CD4-positive, CD25-positive, alpha-beta regulatory T cell (primary cell): ENCODE measurements around the gene ICAM1. TPM values are rescaled to one million over a fixed set of nuclear protein-coding genes. Genes with fewer than 3 reads are reported as not detected.

ENCODE experiments used
- ATAC-seq, 2 donors: fragments of 150-1000 bp; cut with Tn5 transposase; one replicate each; pipeline ENCODE4 v1.10.0; 2021; ENCODE audit warnings: low read depth in 2 of 2, moderate number of reproducible peaks in 2 of 2, moderate library complexity in 1 of 2
- DNase-seq, 3 donors: peaks; one replicate each; pipeline versions ENCODE4 v3.0.0 to v3.0.0-alpha.2; 2012 to 2022; ENCODE audit warnings: mixed read lengths in 1 of 3
- H3K27ac ChIP-seq: one replicate; pipeline ENCODE4 v1.7.0; 2013; ENCODE audit warnings: mild to moderate bottlenecking, low read length; ENCODE audit not compliant: insufficient read depth, poor library complexity, severe bottlenecking
- H3K27me3 ChIP-seq: one replicate; pipeline ENCODE4 v1.7.0; 2013; ENCODE audit warnings: low read length; ENCODE audit not compliant: control insufficient read depth, insufficient read depth
- H3K36me3 ChIP-seq: one replicate; pipeline ENCODE4 v1.7.0; 2013; ENCODE audit warnings: mild to moderate bottlenecking, low read length, moderate library complexity; ENCODE audit not compliant: control insufficient read depth, insufficient read depth
- H3K4me1 ChIP-seq: 2 replicates; pipeline ENCODE4 v1.7.0; 2013; ENCODE audit warnings: mild to moderate bottlenecking, low read length; ENCODE audit not compliant: insufficient read depth, control insufficient read depth, poor library complexity, severe bottlenecking
- H3K4me3 ChIP-seq: one replicate; pipeline ENCODE4 v1.7.0; 2013; ENCODE audit warnings: low read depth, mild to moderate bottlenecking, low read length, moderate library complexity
- H3K9me3 ChIP-seq, 2 experiments: 1 replicate in 1 of 2; 2 replicates in 1 of 2; pipeline ENCODE4 v1.7.0; 2013; ENCODE audit warnings: low read length in 2 of 2, mild to moderate bottlenecking in 1 of 2, moderate library complexity in 1 of 2; ENCODE audit not compliant: control insufficient read depth in 2 of 2
- H3K27ac Mint-ChIP-seq, 3 donors: one replicate each; pipeline ENCODE4 v1.8.0; 2020 to 2022; ENCODE audit warnings: mild to moderate bottlenecking in 3 of 3, mixed read lengths in 3 of 3, moderate library complexity in 2 of 3
- H3K27me3 Mint-ChIP-seq: one replicate; pipeline ENCODE4 v1.8.0; 2022; ENCODE audit warnings: mild to moderate bottlenecking, mixed read lengths
- H3K36me3 Mint-ChIP-seq: one replicate; pipeline ENCODE4 v1.8.0; 2020; ENCODE audit warnings: mixed read lengths
- H3K4me1 Mint-ChIP-seq, 4 donors: one replicate each; pipeline ENCODE4 v1.8.0; 2020 to 2022; ENCODE audit warnings: mixed read lengths in 4 of 4, mild to moderate bottlenecking in 1 of 4
- H3K4me3 Mint-ChIP-seq, 4 donors: one replicate each; pipeline ENCODE4 v1.8.0; 2020 to 2022; ENCODE audit warnings: mild to moderate bottlenecking in 4 of 4, mixed read lengths in 4 of 4, moderate library complexity in 3 of 4
- H3K9me3 Mint-ChIP-seq, 7 donors: one replicate each; pipeline ENCODE4 v1.8.0; 2020 to 2022; ENCODE audit warnings: mixed read lengths in 7 of 7, mild to moderate bottlenecking in 3 of 7, moderate library complexity in 2 of 7
- polyA plus RNA-seq, 4 donors: library from polyadenylated mRNA; unstranded; fragments of 300-500 nt; fragmentation: Illumina TruSeq; gene quantifications; one replicate each; pipeline ENCODE4 v1.2.3, GENCODE V29; 2021
- total RNA-seq: library from RNA; stranded (reverse); gene quantifications from one replicate; pipeline ENCODE4 v1.2.3, GENCODE V29; 2022

Gene ICAM1
- total RNA-seq (13.7 TPM), polyA plus RNA-seq (1 to 10 TPM; 4.8 to 8.2 (median 6.9) TPM)

- peak within 1 kb of the TSS; percentile 88 to 96 (median 92) for H3K4me3 Mint-ChIP-seq
- H3K36me3 Mint-ChIP-seq: peaks cover 4% of the 10 kb centered on the region
- Histone ChIP-seq H3K27ac (peak within 1 kb of the TSS; percentile 92), H3K4me3 (peak within 1 kb of the TSS; percentile 72), H3K36me3 (peaks cover 2% of the 10 kb centered on the region), H3K9me3 (no peaks in the 10 kb centered on the region), H3K27me3 (no peaks in the 10 kb centered on the region), H3K4me1 (peaks cover 29% of the 10 kb centered on the region)
- ATAC-seq (peak; percentile 63 to 64), DNase-seq (peak; percentile 61 to 88 (median 67))
- H3K27ac Mint-ChIP-seq: peak within 1 kb of the TSS; percentile 82 to 92 (median 90)
- peaks cover 6% of the 10 kb centered on the region for H3K27me3 Mint-ChIP-seq
- H3K9me3 Mint-ChIP-seq: no peaks in the 10 kb centered on the region
- peaks cover 7 to 47% (median 24%) of the 10 kb centered on the region in 4 donors for H3K4me1 Mint-ChIP-seq
Observed at GRCh38 chr19:10270616-10271394, at the start of gene ICAM1. TSS of gene ICAM1 (plus strand) at chr19:10271120. CDS start at chr19:10271160, 40 bp downstream.

- ATAC-seq: no peak
- Histone ChIP-seq H3K36me3 (peaks cover 8% of the 10 kb centered on the region), H3K4me3 (no peak overlapping the region), H3K9me3 (no peaks in the 10 kb centered on the region), H3K27me3 (no peaks in the 10 kb centered on the region), H3K4me1 (peaks cover 4% of the 10 kb centered on the region), H3K27ac (no peak overlapping the region)
- Mint-ChIP-seq H3K4me3 (no peak overlapping the region), H3K36me3 (peaks cover 8% of the 10 kb centered on the region), H3K9me3 (no peaks in the 10 kb centered on the region), H3K4me1 (peaks cover 0 to 19% (median 7%) of the 10 kb centered on the region in 4 donors), H3K27ac (no peak overlapping the region), H3K27me3 (no peaks in the 10 kb centered on the region)
- DNase-seq: no peak
Observed at GRCh38 chr19:10222201-10222890, 48.6 kb upstream of the ICAM1 start.

GRCh38 chr19:10223488-10224213 is 47.3 kb upstream of the ICAM1 start:
- Histone ChIP-seq H3K4me3 (no peak overlapping the region), H3K4me1 (peaks cover 7% of the 10 kb centered on the region), H3K27me3 (no peaks in the 10 kb centered on the region), H3K27ac (no peak overlapping the region), H3K36me3 (peaks cover 8% of the 10 kb centered on the region), H3K9me3 (no peaks in the 10 kb centered on the region)
- H3K4me3 Mint-ChIP-seq: peak overlapping the region in 1 of 4 donors; percentile 69
- H3K4me1 Mint-ChIP-seq: peaks cover 0 to 24% (median 8%) of the 10 kb centered on the region in 4 donors
- peaks cover 8% of the 10 kb centered on the region for H3K36me3 Mint-ChIP-seq
- ATAC-seq: no peak
- no peaks in the 10 kb centered on the region for H3K27me3 Mint-ChIP-seq
- DNase-seq: no peak
- no peak overlapping the region for H3K27ac Mint-ChIP-seq
- no peaks in the 10 kb centered on the region for H3K9me3 Mint-ChIP-seq

GRCh38 chr19:10224337-10224736 is 46.6 kb upstream of the ICAM1 start:
- H3K9me3 Mint-ChIP-seq: no peaks in the 10 kb centered on the region
- DNase-seq (no peak), ATAC-seq (no peak)
- H3K4me3 Mint-ChIP-seq: peak overlapping the region in 1 of 4 donors; percentile 69
- H3K4me3 ChIP-seq: no peak overlapping the region
- no peaks in the 10 kb centered on the region for H3K27me3 ChIP-seq
- H3K36me3 Mint-ChIP-seq: peaks cover 8% of the 10 kb centered on the region
- H3K4me1 Mint-ChIP-seq: peaks cover 0 to 27% (median 12%) of the 10 kb centered on the region in 4 donors
- peaks cover 13% of the 10 kb centered on the region for H3K4me1 ChIP-seq
- H3K27me3 Mint-ChIP-seq: no peaks in the 10 kb centered on the region
- no peaks in the 10 kb centered on the region for H3K9me3 ChIP-seq
- H3K27ac Mint-ChIP-seq: no peak overlapping the region
- H3K27ac ChIP-seq: no peak overlapping the region
- peaks cover 8% of the 10 kb centered on the region for H3K36me3 ChIP-seq

GRCh38 chr19:10226021-10226375 is 44.9 kb upstream of the ICAM1 start:
- peak overlapping the region in 1 of 3 donors; percentile 18 for H3K27ac Mint-ChIP-seq
- H3K4me1 ChIP-seq: peaks cover 21% of the 10 kb centered on the region
- no peak overlapping the region for H3K27ac ChIP-seq
- no peak for ATAC-seq
- peaks cover 8% of the 10 kb centered on the region for H3K36me3 Mint-ChIP-seq
- no peaks in the 10 kb centered on the region for H3K27me3 Mint-ChIP-seq
- no peaks in the 10 kb centered on the region for H3K27me3 ChIP-seq
- peaks cover 8% of the 10 kb centered on the region for H3K36me3 ChIP-seq
- no peaks in the 10 kb centered on the region for H3K9me3 ChIP-seq
- no peak for DNase-seq
- H3K9me3 Mint-ChIP-seq: no peaks in the 10 kb centered on the region
- no peak overlapping the region for H3K4me3 ChIP-seq
- peak overlapping the region in 1 of 4 donors; percentile 74 for H3K4me3 Mint-ChIP-seq
- peaks cover 0 to 26% (median 16%) of the 10 kb centered on the region in 4 donors for H3K4me1 Mint-ChIP-seq

GRCh38 chr19:10226376-10227025 is 44.4 kb upstream of the ICAM1 start:
- Mint-ChIP-seq H3K4me1 (peaks cover 0 to 28% (median 15%) of the 10 kb centered on the region in 4 donors), H3K36me3 (peaks cover 8% of the 10 kb centered on the region), H3K9me3 (no peaks in the 10 kb centered on the region), H3K4me3 (peak overlapping the region in 3 of 4 donors; percentile 44 to 74 (median 61)), H3K27me3 (no peaks in the 10 kb centered on the region), H3K27ac (peak overlapping the region in 1 of 3 donors; percentile 71)
- H3K27me3 ChIP-seq: no peaks in the 10 kb centered on the region
- DNase-seq (no peak), ATAC-seq (no peak)
- no peaks in the 10 kb centered on the region for H3K9me3 ChIP-seq
- H3K4me3 ChIP-seq: no peak overlapping the region
- peaks cover 22% of the 10 kb centered on the region for H3K4me1 ChIP-seq
- H3K27ac ChIP-seq: no peak overlapping the region
- peaks cover 8% of the 10 kb centered on the region for H3K36me3 ChIP-seq
